GM11168 (cell line): ENCODE measurements around the gene ZMYM3.

Source experiments
- in situ Hi-C: fragments of 300-500 bp; cut with MboI; formaldehyde crosslinking; loops from one replicate; pipeline ENCODE4 v1.12.0; 2022; ENCODE audit warnings: low sequenced_read_pairs; ENCODE audit not compliant: unreplicated experiment

The ZMYM3 gene

DNA sequence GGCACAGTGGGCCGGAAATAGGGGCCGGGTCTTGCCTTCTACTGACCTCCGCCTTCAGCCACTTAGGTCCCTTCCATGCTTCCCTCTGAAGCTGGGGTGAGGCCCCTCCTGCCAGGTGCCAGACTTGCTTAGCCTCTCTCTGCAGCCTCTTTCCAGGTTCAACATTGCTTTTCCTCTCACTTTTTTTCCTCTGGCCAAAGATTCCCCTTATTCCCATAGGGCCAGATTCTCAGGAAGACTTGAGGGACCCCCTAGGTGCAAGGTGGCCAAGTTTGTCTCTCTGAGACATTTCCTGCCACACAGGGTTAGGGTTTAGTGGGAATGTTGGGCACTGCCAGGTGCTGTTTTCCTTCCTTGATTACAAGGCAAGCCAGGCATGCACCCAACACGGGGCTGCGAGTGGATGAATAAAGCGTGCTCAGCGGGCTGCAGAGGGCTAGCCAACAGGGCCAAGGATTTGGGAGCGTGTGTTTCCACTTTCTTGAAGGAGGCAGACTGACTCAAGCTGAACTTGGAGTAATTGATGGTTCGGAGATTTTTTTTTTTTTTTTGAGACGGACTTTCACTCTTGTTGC, 38.5 kb downstream of the ZMYM3 start:
- in situ Hi-C loops, result no loop called here

DNA sequence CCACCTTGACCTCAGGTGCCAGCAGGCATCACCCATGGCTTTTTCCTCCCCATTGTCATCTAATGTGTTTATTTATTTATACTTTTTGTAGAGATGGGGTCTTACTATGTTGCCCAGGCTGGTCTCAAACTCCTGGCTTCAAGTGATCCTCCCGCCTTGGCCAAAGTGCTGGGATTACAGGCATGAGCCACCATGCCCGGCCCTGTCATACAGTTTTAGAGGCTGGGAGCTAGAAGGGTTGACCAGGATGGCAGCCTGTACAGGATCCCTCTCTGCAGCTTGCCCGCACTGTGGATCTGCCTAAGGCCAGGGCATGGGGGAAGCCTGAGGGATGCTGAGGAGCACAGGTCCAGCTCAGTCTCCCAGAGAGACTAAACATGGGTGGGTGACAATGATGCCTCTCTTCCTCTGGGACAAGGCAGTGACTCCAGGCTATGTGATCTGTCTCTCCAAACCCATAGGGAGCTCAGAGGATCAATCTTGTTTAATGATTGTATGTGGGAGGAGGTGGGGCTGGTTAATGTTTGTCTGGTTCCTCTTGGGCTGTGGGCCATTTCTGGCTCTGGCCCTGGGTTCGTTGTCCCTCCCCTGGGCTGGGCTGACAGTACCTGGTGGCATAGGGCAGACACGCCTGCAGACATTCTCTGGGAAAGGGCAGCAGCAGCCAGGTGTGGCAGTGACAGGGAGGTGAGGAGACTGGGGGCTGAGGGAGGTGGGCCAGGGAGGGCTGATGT, 39.2 kb downstream of the ZMYM3 start:
- in situ Hi-C loops, result no loop called here

DNA sequence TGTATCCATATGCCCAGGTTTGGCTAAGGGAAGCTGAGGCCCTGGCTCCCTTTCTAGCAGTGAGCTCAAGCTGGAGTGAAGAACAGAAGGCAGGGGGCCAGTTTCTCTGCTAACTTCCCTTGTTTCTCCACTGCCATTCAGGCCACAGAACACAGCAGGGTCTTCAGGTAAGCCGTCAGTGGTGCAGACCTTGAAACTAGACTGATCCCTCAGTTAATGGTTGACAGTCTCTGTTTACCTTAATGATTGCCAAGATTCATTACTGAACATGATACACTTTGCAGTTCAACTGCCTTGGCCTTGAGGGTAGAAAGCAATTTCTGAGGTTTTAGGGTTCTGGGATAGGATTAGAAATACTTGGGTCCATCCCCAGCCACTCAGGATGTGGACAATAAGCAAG, 39.8 kb downstream of the ZMYM3 start:
- in situ Hi-C loops, result no loop called here

DNA sequence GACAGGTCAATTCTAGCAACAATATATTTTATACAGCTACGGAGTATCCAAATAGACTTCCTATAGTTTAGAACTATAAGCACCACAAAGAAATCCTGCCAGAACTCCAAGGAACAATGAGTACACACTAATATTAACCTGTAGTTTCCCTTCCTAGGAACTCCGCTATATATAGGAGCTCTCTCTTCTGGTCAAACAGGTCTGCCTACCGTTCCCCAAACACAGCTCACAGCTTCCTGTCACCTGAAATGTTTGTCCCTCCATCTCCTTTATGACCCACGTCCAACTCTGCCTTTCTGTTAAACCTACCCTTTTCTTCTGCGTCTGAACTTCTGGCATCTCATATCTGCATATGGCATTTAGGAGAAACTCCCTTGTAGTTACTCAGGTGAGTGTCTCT, 41.4 kb downstream of the ZMYM3 start:
- in situ Hi-C loops, result no loop called here

DNA sequence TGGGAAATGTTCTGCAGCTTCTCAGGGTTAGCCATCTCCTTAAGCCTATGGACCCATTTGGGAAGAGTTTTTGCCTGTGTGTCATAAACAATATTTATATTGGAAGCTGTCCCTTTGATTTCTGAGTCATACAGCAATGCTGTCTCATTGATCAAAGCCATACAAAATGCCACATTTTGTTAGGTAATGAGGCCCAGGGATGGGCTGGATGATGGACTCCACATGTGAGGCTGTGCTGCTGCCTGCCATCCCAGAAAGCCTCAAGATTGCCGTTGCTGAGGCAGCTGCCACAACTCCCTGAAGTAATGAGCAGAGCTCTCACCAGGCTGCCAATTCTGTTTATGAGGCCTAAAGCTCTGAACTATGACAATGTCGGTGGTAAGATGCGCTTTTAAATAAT, 43.1 kb downstream of the ZMYM3 start:
- in situ Hi-C loops, result no loop called here

DNA sequence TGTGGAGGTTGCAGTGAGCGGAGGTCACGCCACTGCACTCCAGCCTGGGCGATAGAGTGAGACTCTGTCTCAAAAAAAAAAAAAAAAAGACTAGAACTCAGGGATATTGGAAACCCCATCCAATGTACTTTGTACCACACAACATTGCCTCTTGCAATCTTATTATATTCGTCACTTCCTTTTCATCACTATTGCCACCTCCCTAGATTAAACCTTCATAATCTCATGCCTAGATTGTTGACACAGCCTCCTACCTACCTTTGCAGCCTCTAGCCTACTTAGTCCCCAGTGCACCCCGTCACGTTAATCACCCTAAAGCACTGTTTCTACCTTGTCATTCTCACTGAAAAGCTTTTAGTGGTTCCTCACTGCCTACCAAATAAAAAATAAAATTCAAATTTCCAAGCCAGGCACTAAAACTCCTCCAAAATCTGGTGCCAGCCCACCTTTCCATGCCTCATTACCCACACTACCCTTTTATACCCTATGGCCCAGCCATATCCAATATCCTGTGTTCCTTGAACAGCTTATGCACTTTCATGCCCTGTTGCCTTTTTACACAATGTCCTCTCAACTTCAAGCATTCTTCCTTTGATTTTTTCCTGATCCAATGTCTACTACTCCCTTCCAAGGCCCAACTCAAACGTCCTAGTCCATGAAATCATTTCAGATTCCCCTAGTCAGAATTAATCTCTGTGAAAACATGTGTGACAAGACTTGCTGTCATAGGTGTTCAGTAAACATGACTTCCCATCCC, 54.5 kb downstream of the ZMYM3 start:
- in situ Hi-C loops, result loop anchor here (5.0 kb wide), 1 partner anchor 43 kb away; no protein-coding TSS in a partner anchor

DNA sequence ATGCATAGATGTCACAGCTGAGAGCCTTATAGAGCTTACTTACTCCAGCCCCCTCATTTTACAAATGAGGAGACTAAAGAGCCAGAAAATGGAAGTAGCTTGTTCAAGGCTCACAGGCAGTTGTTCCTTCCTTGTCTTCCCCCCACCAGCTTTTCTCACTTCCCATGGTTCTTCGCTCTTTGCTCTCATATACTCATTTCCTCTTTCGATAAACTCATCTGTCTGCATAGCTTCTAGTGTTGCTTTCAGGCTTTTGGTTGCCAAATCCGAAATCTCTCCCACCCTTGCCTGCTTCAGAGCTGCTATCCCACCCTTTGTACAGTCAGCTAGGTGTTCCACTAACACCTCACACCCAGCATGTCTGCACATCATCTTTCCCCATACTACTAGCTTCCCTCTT, 55.9 kb downstream of the ZMYM3 start:
- in situ Hi-C loops, result no loop called here

DNA sequence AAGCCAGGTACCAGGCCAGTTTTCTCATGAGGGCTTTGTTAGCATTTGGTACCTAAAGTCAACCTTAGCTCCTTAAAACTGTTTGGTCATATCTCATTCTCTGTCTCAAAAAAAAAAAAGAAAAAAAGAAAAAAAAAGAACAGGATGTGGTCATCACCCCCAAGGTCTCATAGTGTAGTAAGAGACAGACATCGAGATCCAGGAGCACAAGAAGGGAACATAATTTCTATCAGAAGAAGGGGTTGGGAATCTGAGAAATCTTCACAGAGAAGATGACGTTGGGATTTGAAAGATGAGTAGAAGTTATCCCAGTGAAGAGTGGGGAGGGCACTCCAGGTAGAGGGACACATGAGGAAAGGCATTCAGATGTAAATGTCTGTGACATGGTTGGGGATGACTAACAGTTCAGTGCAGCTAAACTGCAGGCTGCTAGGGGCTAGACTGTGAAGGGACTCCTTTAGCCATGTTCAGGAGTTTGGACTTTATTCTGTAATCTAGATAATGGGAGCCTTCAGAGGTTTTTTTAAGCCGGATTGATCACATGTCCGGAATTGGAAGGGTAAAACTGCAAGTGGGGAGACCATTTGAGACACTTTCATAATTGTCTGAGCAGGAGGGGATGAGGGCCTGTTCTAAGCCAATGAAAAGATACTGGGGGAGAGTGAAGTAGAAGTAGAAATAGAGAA, 57.8 kb downstream of the ZMYM3 start:
- in situ Hi-C loops, result no loop called here

DNA sequence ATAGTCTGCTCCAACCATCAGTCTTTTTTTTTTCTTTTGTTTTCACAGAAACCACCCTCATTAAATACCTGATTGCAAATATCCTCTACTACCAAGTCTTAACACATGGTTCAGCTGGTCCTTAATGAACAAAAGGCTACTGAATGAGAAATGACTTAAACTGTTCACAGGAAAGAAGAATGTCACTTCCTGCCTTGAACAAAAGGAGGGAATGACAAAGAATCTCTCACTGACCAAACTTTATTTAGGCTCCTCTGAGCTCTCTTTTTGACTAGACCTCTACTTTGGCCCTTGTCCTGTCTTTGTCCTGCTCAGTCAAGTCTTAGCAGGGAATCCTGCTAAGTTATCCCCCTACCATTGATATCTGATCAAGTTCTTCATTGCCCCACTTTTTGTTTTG, 62.7 kb downstream of the ZMYM3 start:
- in situ Hi-C loops, result no loop called here
